Retina (tissue), 1 donor: Measurements from ENCODE around the gene LNX1.
"Not testable (repeated sequence)": the region's sequence is repeated elsewhere in the genome, so short reads cannot be mapped to it uniquely, and the experiment has no call there.

Source experiments
- DNase-seq: peaks from one replicate; pipeline ENCODE4 v3.0.0-alpha.2; 2016

LNX1 gene

DNA sequence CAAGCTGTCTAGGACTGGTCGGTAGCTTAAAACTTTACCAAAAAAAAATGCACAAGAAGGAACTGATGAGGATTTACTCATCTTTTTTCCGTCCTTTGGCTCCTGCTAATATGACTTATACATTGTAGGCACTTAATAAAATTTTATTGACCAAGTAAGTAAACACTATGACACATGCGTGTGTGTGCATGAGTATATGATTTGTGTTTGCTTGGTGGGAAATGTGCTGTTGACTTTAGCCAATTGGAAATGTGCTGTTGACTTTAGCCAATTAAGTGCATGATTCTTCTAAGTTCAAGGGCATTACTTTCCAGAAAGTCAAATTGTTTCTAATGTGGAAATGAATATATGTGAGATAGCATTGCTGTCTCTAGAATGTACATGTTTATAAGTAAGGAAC lies 135.5 kb downstream of the LNX1 start:
- no peak for DNase-seq

DNA sequence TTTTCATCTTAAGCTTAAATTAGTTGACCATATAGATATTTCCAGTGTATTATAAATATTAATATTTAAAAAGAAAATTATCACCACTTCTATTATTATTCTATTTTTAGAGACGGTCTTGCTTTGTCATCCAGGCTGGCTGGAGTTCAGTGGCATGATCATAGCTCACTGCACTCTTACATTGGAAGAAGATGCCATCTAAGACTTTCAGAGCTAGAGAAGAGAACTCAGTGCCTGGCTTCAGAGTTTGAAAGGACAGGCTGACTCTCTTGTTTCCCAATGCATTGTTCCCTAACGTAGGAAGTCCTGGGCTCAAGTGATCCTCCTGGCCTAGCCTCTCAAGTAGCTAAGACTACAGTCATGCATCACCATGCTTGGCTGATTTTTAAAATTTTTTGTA lies 137.9 kb downstream of the LNX1 start:
- no peak for DNase-seq

GRCh38 chr4:53450773-53451172 lies 140.5 kb downstream of the LNX1 start:
- no peak for DNase-seq

- DNase-seq: no peak
Observed at GRCh38 chr4:53444954-53445353, 146.3 kb downstream of the LNX1 start.

DNA sequence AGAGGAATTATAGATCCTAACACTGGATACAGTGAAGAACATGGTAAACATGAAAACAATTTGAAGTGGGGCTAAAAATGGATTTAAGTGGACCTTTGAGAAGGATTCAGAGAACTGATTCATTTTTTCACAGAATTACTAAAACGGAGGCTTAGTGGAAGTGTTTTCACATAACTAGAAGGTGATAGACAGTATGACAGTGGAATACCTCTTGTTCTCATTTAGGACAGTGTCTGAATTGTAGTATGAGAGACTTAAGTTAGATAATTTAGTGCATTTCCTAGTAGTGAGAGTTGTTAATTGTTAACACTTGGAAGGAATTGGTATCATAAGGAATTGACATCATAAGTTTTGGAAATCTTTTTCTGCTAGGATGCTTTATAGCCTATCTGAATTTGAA lies 149.7 kb downstream of the LNX1 start:
- DNase-seq: no peak

- DNase-seq: no peak
Observed at GRCh38 chr4:53436251-53436650, 155.0 kb downstream of the LNX1 start.

DNA sequence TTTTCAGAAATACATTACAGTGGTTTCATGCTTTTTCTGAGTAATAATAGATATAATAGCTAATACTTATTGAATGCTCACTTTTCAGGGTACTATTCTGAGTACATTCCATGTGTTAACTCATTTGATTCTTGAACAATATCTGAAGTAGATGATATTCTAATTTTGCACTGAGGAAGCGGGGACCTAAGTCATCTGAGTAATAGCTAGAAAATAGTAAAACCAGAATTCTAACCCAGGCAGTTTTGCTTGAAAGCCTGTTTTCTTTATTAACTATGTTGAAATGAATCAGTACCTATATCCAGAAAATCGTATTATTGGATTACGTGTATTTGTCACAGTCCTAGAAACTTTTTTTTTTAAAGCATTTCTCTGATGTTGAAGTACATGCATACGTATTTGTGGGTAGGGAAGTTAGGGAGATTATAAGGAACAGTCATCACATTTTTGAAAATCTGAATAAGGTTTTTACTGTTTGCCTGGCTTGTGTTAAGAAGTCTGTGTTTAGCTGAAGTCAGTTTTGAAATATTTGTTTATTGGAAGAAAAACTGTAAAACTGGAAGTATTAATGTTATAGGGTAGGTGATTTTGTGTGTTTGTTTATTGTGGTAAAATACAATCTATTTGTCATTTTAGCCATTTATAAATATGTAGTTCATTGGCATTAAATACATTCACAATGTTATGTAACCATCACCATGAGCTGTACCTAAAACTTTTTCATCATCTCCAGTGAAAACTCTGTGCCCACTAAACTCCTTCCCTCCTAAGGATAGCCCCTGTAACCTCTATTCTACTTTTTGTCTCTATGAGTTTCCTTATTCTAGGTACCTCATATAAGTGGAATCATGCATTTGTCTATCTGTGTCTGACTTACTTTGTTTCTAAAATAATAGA lies 158.5 kb downstream of the LNX1 start:
- no peak for DNase-seq

DNA sequence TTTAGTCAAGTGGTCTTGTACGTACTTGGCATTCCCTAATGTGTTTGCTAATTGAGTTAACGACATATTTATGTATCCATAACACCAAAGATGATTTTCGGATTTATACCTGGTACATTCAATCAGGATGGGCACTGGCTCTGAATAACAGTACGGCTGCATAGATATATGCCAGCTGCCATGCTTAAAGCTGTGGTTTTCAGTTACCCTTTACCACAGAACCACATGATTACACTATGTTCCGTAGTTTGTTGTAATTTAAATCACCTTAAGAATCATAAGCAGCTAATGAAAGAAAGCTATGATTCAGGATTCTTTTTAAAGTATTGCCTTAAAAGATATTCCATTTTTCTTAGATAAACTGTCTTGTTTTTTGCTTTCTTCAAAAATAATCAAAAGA lies 160.2 kb downstream of the LNX1 start:
- no peak for DNase-seq

GRCh38 chr4:53427366-53427765 lies 163.9 kb downstream of the LNX1 start:
- no peak for DNase-seq

- DNase-seq: no peak
Observed at GRCh38 chr4:53424280-53424679, 167.0 kb downstream of the LNX1 start.

GRCh38 chr4:53422367-53422766 lies 168.9 kb downstream of the LNX1 start:
- no peak for DNase-seq

DNA sequence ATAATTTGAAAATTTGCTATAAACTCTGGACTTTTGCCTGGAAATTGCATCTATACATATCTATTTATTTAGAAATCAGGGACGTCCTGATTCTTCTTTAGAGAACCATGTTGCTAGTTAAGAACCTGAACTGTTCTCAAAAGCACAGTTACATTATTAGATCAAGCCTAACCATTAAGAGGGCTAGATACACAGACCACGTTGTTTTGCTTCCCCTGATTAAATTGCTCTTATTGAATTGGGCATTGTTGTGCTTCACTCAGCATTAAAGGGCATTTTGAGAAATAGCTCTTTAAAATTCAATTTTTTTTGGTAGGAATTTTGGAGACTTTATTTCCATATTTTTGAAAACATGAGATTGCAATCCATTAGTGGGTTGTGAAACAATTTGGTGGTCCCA lies 169.5 kb downstream of the LNX1 start:
- no peak for DNase-seq

DNA sequence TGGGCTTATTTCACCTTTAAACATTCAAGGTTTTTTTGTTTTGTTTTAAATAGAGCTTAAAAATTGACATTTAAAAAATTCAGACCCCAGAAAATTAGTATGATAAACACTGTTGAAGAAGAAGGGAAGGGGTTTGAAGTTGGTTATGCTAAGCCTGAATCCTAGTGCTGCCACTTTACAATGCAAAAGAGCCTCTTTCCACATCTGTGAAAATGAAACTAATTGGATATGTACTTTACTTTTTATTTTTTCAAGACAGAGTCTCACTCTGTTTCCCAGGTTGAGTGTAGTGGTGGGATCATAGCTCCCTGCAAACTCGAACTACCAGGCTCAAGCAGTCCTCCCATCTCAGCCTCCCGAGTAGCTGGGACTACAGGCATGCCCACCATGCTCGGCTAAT lies 172.1 kb downstream of the LNX1 start:
- no peak for DNase-seq

GRCh38 chr4:53409479-53409878 lies 181.8 kb downstream of the LNX1 start:
- not testable (repeated sequence) for DNase-seq
